Measurements from ENCODE around the gene PIP5K1B. TPM values are rescaled to one million over a fixed set of nuclear protein-coding genes. Genes with fewer than 3 reads are reported as not detected.

PIP5K1B gene
- total and polyA plus RNA-seq, 2 donors (not counting 3 experiments of a cell fraction or from before 2014, with no cell fraction given) = 0.27 TPM; not detected in 1

GRCh38 chr9:68933434-68934328 is 228.6 kb downstream of the PIP5K1B start:
- Histone ChIP-seq H4K20me1 (replicated peaks; ENCODE audit: control insufficient read depth, extremely low read depth, insufficient read depth, low read length) (no peaks in the 10 kb centered on the region), H3K9me3 (replicated peaks; ENCODE audit: control insufficient read depth, insufficient read depth, low read length) (no peaks in the 10 kb centered on the region), H3K27me3 (ENCODE audit: control insufficient read depth in 2 of 2, insufficient read depth in 2 of 2, low read length in 2 of 2) (peaks cover 0 to 4% of the 10 kb centered on the region in 2 experiments), H3K4me1 (ENCODE audit: control insufficient read depth, extremely low read depth, insufficient read depth, low read length) (no peaks in the 10 kb centered on the region), H3K36me3 (ENCODE audit: control insufficient read depth in 2 of 2, extremely low read depth in 1 of 2, insufficient read depth in 2 of 2, low read length in 2 of 2) (no peaks in the 10 kb centered on the region), H3K4me2 (ENCODE audit: insufficient read depth, low read length) (no peak overlapping the region), H3K27ac (ENCODE audit: insufficient read depth, low read depth, low read length) (no peak overlapping the region), H2AFZ (ENCODE audit: low read depth, low read length) (no peak overlapping the region), H3K4me3 (replicated peaks in 1 of 3; ENCODE audit: insufficient read depth in 1 of 3, low read depth in 1 of 3, low read length in 3 of 3) (no peak overlapping the region), H3K9me1 (replicated peaks; ENCODE audit: control insufficient read depth, extremely low read depth, insufficient read depth, low read length) (no peaks in the 10 kb centered on the region), H3K79me2 (ENCODE audit: control insufficient read depth, insufficient read depth, low read length) (no peaks in the 10 kb centered on the region), H3K9ac (replicated peaks; ENCODE audit: extremely low read depth, insufficient read depth, low read length) (no peak overlapping the region)
- no peak for FAIRE-seq
- dilution Hi-C loops (cut with MboI; ENCODE audit: extremely low pct_ligation_motif_present, low sequenced_read_pairs) (no loop called here), intact Hi-C loops (cut with micrococcal nuclease) (no loop called here)
- ChIA-PET CTCF (no interaction called here), POLR2A (no interaction called here)
- no TSS peak for BruUV-seq (replicated peaks)
- no peak for DNase-seq (ENCODE audit: low read depth, low spot score)
- TF ChIP-seq, protein P1, sequence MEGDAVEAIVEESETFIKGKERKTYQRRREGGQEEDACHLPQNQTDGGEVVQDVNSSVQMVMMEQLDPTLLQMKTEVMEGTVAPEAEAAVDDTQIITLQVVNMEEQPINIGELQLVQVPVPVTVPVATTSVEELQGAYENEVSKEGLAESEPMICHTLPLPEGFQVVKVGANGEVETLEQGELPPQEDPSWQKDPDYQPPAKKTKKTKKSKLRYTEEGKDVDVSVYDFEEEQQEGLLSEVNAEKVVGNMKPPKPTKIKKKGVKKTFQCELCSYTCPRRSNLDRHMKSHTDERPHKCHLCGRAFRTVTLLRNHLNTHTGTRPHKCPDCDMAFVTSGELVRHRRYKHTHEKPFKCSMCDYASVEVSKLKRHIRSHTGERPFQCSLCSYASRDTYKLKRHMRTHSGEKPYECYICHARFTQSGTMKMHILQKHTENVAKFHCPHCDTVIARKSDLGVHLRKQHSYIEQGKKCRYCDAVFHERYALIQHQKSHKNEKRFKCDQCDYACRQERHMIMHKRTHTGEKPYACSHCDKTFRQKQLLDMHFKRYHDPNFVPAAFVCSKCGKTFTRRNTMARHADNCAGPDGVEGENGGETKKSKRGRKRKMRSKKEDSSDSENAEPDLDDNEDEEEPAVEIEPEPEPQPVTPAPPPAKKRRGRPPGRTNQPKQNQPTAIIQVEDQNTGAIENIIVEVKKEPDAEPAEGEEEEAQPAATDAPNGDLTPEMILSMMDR (IDR thresholded peaks at IDR 0.05; ENCODE audit: extremely low read depth in 1 of 2, insufficient read depth in 1 of 2, low read depth in 1 of 2, low read length in 2 of 2) = no peak
- TF ChIP-seq POLR2AphosphoS5 (IDR thresholded peaks at IDR 0.05; ENCODE audit: insufficient read depth, low read depth, low read length) (no peak), POLR2A (IDR thresholded peaks at IDR 0.05; ENCODE audit: low read depth, low read length) (no peak), JUN (IDR thresholded peaks at IDR 0.05; ENCODE audit: borderline replicate concordance, insufficient read depth, insufficient read length, low read depth) (no peak), GATA2 (IDR thresholded peaks at IDR 0.05; ENCODE audit: insufficient read depth, insufficient read length, low read depth, low read length) (no peak), MYC (IDR thresholded peaks at IDR 0.05; ENCODE audit: low read depth, low read length) (no peak), EZH2 (IDR thresholded peaks at IDR 0.05; ENCODE audit: borderline replicate concordance, low read depth, low read length, severe bottlenecking) (no peak), FOS (IDR thresholded peaks at IDR 0.05; ENCODE audit: borderline replicate concordance, insufficient read depth, low read length) (no peak)
- TF ChIP-seq, protein P2, sequence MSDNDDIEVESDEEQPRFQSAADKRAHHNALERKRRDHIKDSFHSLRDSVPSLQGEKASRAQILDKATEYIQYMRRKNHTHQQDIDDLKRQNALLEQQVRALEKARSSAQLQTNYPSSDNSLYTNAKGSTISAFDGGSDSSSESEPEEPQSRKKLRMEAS (IDR thresholded peaks at IDR 0.05; ENCODE audit: insufficient read depth, insufficient read length) = no peak
